BJ (cell line): ENCODE data around the gene NPAS2. TPM values are rescaled to one million over a fixed set of nuclear protein-coding genes. Genes with fewer than 3 reads are reported as not detected.

Source experiments
- CTCF ChIA-PET: fragments of 350-600 bp; formaldehyde crosslinking; extraction: SDS; loops from one replicate; lab custom pipeline; 2021; ENCODE audit warnings: antibody characterized with exemption, inconsistent platforms; lab: Yijun Ruan, JAX
- POLR2A ChIA-PET: fragments of 300-600 bp; sonication (Branson Sonifier 250); formaldehyde crosslinking; extraction: SDS; loops from one replicate; lab custom pipeline; 2021; ENCODE audit warnings: antibody characterized with exemption; lab: Charles Lee
- DNase-seq: peaks from one replicate; pipeline ENCODE4 v3.0.0-alpha.2; 2011; ENCODE audit warnings: low read depth
- H3K27me3 ChIP-seq: 2 replicates; pipeline ENCODE4 v1.6.0; 2011; ENCODE audit warnings: low read length; ENCODE audit not compliant: control insufficient read depth, insufficient read depth
- H3K36me3 ChIP-seq: 2 replicates; pipeline ENCODE4 v1.5.1; 2011; ENCODE audit warnings: low read length; ENCODE audit not compliant: control insufficient read depth, insufficient read depth
- H3K4me3 ChIP-seq: 2 replicates; pipeline ENCODE4 v1.5.1; 2011; ENCODE audit warnings: low read depth, mild to moderate bottlenecking, control low read depth, low read length
- polyA plus RNA-seq: library from polyadenylated mRNA; depleted of rRNA; stranded (reverse); fragments of >200 nt; gene quantifications from 2 replicates; pipeline ENCODE4 v1.2.3, GENCODE V29; 2011
- TF ChIP-seq, protein P1 (sequence below): IDR thresholded peaks from 2 replicates; pipeline ENCODE4 v1.5.1; 2011; ENCODE audit warnings: low read depth, mild to moderate bottlenecking, control low read depth, inconsistent platforms, low read length, moderate library complexity; ENCODE audit not compliant: insufficient read depth

The NPAS2 gene
- polyA plus RNA-seq, 1 experiment = 13.1 TPM

GRCh38 chr2:100992262-100992661 is 172.3 kb downstream of the NPAS2 start:
- TF ChIP-seq, protein P1, sequence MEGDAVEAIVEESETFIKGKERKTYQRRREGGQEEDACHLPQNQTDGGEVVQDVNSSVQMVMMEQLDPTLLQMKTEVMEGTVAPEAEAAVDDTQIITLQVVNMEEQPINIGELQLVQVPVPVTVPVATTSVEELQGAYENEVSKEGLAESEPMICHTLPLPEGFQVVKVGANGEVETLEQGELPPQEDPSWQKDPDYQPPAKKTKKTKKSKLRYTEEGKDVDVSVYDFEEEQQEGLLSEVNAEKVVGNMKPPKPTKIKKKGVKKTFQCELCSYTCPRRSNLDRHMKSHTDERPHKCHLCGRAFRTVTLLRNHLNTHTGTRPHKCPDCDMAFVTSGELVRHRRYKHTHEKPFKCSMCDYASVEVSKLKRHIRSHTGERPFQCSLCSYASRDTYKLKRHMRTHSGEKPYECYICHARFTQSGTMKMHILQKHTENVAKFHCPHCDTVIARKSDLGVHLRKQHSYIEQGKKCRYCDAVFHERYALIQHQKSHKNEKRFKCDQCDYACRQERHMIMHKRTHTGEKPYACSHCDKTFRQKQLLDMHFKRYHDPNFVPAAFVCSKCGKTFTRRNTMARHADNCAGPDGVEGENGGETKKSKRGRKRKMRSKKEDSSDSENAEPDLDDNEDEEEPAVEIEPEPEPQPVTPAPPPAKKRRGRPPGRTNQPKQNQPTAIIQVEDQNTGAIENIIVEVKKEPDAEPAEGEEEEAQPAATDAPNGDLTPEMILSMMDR = no peak
- ChIA-PET CTCF (no interaction called here), POLR2A (no interaction called here)
- Histone ChIP-seq H3K27me3 (no peaks in the 10 kb centered on the region), H3K4me3 (no peak overlapping the region), H3K36me3 (peaks cover 11% of the 10 kb centered on the region)
- DNase-seq = no peak

DNA sequence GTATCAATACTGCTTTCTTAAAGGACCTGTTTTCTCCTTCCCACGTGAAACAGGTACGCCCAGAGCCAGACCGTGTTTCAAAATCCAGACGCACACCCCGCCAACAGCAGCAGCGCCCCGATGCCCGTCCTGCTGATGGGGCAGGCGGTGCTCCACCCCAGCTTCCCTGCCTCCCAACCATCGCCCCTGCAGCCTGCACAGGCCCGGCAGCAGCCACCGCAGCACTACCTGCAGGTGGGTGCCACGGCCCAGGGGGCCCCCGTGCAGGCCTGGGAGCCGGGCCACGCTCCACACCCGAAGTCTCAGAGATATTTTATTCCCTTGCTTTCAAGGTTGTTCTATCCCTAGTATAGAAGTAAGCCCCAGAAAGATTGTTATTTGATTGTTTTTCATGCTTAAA is 173.4 kb downstream of the NPAS2 start:
- CTCF ChIA-PET = interaction anchor here (1.2 kb wide), 1 partner anchor 7 kb away, joined by 3 read pairs; no protein-coding TSS in a partner anchor
- H3K4me3 ChIP-seq = no peak overlapping the region

GRCh38 chr2:100995309-100996075 is 175.6 kb downstream of the NPAS2 start:
- POLR2A ChIA-PET = no interaction called here
- no peak for DNase-seq
- Histone ChIP-seq H3K36me3 (peaks cover 11% of the 10 kb centered on the region), H3K4me3 (no peak overlapping the region), H3K27me3 (no peaks in the 10 kb centered on the region)
- CTCF ChIA-PET = interaction anchor here (1.6 kb wide), 1 partner anchor 385 kb away, joined by 3 read pairs; no protein-coding TSS in a partner anchor
- TF ChIP-seq, protein P1 = no peak

More for the DNA sequence above, 173.4 kb downstream of the NPAS2 start:
- POLR2A ChIA-PET = no interaction called here
- H3K36me3 ChIP-seq = peaks cover 11% of the 10 kb centered on the region
- DNase-seq = no peak
- no peaks in the 10 kb centered on the region for H3K27me3 ChIP-seq
- TF ChIP-seq, protein P1 = no peak

DNA sequence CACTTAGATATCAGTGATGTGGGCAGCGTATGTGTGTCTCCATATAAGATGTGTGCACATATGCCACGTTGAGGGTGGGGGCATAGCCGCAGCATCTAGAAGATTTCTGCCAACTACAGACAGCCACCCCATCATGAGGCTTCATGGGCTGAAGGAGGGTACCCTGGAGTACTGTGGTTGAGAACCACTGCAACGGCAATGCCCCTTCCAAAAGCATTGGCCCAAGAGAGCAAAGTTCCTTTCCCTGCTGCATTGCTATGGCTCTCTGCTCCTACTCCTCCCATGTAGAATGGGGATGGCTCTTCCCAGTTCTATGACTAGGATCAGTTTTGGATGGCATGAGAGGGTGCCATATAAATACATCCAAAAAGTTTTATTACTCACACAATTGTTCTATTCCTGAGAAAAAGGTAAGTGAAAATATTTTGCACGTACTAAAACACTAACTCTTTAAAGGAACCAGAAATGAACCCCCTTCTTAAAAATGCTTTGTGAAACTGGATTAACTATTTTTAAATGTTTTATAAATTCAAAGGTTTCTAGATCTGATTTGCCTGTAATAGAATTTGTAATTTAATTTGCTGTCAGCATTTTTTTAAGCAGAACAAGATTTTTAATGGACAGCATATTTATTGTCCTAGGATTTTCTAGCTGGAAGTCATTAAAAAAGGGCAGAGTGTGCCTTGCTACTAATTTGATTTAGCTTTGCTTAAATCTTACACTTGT is 177.7 kb downstream of the NPAS2 start:
- Histone ChIP-seq H3K4me3 (no peak overlapping the region), H3K27me3 (no peaks in the 10 kb centered on the region), H3K36me3 (peaks cover 5% of the 10 kb centered on the region)
- CTCF ChIA-PET = no interaction called here
- POLR2A ChIA-PET = no interaction called here
- DNase-seq = no peak
- TF ChIP-seq, protein P1 = no peak

GRCh38 chr2:100998235-100998573 is 178.3 kb downstream of the NPAS2 start:
- H3K4me3 ChIP-seq = no peak overlapping the region
- CTCF ChIA-PET = interaction anchor here (1.8 to 2.2 kb wide), 2 partner anchors 268 to 388 kb away, joined by 5 to 9 read pairs; no protein-coding TSS in a partner anchor
- DNase-seq = peak; percentile 47
- TF ChIP-seq, protein P1 = no peak
- peaks cover 5% of the 10 kb centered on the region for H3K36me3 ChIP-seq
- no peaks in the 10 kb centered on the region for H3K27me3 ChIP-seq
- POLR2A ChIA-PET = no interaction called here
